Natural killer cell (primary cell): ENCODE results near the gene GNMT. TPM values are rescaled to one million over a fixed set of nuclear protein-coding genes. Genes with fewer than 3 reads are reported as not detected.

Experiments
- ATAC-seq, 3 donors: fragments of 150-1000 bp in 2 of 3; fragments of 200-7000 bp in 1 of 3; cut with Tn5 transposase; 1 replicate in 1 of 3; 2 replicates in 2 of 3; pipeline ENCODE4 v1.10.0; 2021; ENCODE audit warnings: mild to moderate bottlenecking in 2 of 3, moderate library complexity in 2 of 3
- DNase-seq, 2 donors: peaks; one replicate each; pipeline versions ENCODE4 v3.0.0 to v3.0.0-alpha.2; 2013 to 2021; ENCODE audit warnings: mixed read lengths in 1 of 2
- H3K27ac ChIP-seq: one replicate; pipeline ENCODE4 v1.5.1; 2013; ENCODE audit warnings: mild to moderate bottlenecking, low read length
- H3K27me3 ChIP-seq: one replicate; pipeline ENCODE4 v1.6.1; 2013; ENCODE audit warnings: low read length; ENCODE audit not compliant: control insufficient read depth, insufficient read depth
- H3K36me3 ChIP-seq: one replicate; pipeline ENCODE4 v1.6.1; 2013; ENCODE audit warnings: low read length; ENCODE audit not compliant: control insufficient read depth, insufficient read depth
- H3K4me1 ChIP-seq: one replicate; pipeline ENCODE4 v1.6.1; 2013; ENCODE audit warnings: low read length; ENCODE audit not compliant: control insufficient read depth, insufficient read depth
- H3K4me3 ChIP-seq: one replicate; pipeline ENCODE4 v1.5.1; 2013; ENCODE audit warnings: low read length
- H3K9me3 ChIP-seq: one replicate; pipeline ENCODE4 v1.6.1; 2013; ENCODE audit warnings: low read length; ENCODE audit not compliant: control insufficient read depth, insufficient read depth
- H3K27ac Mint-ChIP-seq, 2 donors: one replicate each; pipeline ENCODE4 v1.8.0; 2022; ENCODE audit warnings: mild to moderate bottlenecking in 2 of 2, mixed read lengths in 2 of 2, moderate library complexity in 1 of 2
- H3K27me3 Mint-ChIP-seq, 2 donors: one replicate each; pipeline ENCODE4 v1.8.0; 2022; ENCODE audit warnings: low read depth in 2 of 2, mixed read lengths in 2 of 2
- H3K36me3 Mint-ChIP-seq: one replicate; pipeline ENCODE4 v1.8.0; 2022; ENCODE audit warnings: mixed read lengths
- H3K4me1 Mint-ChIP-seq, 2 donors: one replicate each; pipeline ENCODE4 v1.8.0; 2022; ENCODE audit warnings: mixed read lengths in 2 of 2
- H3K4me3 Mint-ChIP-seq: one replicate; pipeline ENCODE4 v1.8.0; 2022; ENCODE audit warnings: mild to moderate bottlenecking, moderate library complexity, mixed read lengths
- H3K9me3 Mint-ChIP-seq, 2 donors: one replicate each; pipeline ENCODE4 v1.8.0; 2022; ENCODE audit warnings: mixed read lengths in 2 of 2
- CTCF ChIP-seq: fragments of 200-600 bp; IDR thresholded peaks from one replicate; pipeline ENCODE4 v1.8.0; 2022; ENCODE audit warnings: antibody characterized with exemption
- WGBS: methylation state at CpG from one replicate; pipeline ENCODE4 v1.1.7; 2013; ENCODE audit warnings: missing lambda C conversion rate; ENCODE audit not compliant: insufficient coverage; 5-methylcytosine and 5-hydroxymethylcytosine counted together
- intact Hi-C: fragments of 100-400 bp; cut with micrococcal nuclease; formaldehyde crosslinking; loops from one replicate; pipeline ENCODE4 v1.14.2; 2022
- total RNA-seq, 4 donors: library from RNA; stranded (reverse); fragments of 120-200 nt in 1 of 4; gene quantifications; one replicate each; pipeline versions ENCODE4 v1.2.3 to v1.2.4, GENCODE V29; 2013 to 2022

Gene GNMT
- total RNA-seq = 1 to 10 TPM; 2.0 to 2.8 (median 2.6) TPM
- 1.9 TPM for total RNA-seq (2013)

GRCh38 chr6:42960243-42961019 lies at the start of gene GNMT:
Gene GNMT (plus strand): TSS chr6:42960754. CDS start chr6:42960768, 14 bp downstream.
- Mint-ChIP-seq H3K27me3 (peaks cover 0 to 17% of the 10 kb centered on the region in 2 donors), H3K4me3 (peak within 1 kb of the TSS; percentile 87), H3K36me3 (no peaks in the 10 kb centered on the region), H3K9me3 (no peaks in the 10 kb centered on the region), H3K27ac (peak within 1 kb of the TSS in 1 of 2 donors; percentile 59), H3K4me1 (peaks cover 12 to 13% of the 10 kb centered on the region in 2 donors)
- no peak within 1 kb of the TSS for H3K27ac ChIP-seq
- H3K4me3 ChIP-seq = peak within 1 kb of the TSS; percentile 33
- peaks cover 9% of the 10 kb centered on the region for H3K27me3 ChIP-seq
- peak; percentile 67 to 80 (median 77) for ATAC-seq
- 10% methylated on average over 62 of the region's 62 CpGs for WGBS
- no peaks in the 10 kb centered on the region for H3K9me3 ChIP-seq
- intact Hi-C loops = no loop called here
- TF ChIP-seq CTCF = no peak
- H3K4me1 ChIP-seq = peaks cover 15% of the 10 kb centered on the region
- DNase-seq = peak; percentile 21 to 55
- peaks cover 13% of the 10 kb centered on the region for H3K36me3 ChIP-seq

- Mint-ChIP-seq H3K4me3 (no peak overlapping the region), H3K27me3 (peaks cover 0 to 9% of the 10 kb centered on the region in 2 donors), H3K4me1 (no peaks in the 10 kb centered on the region), H3K27ac (no peak overlapping the region), H3K36me3 (no peaks in the 10 kb centered on the region), H3K9me3 (no peaks in the 10 kb centered on the region)
- H3K9me3 ChIP-seq = no peaks in the 10 kb centered on the region
- no peak for TF ChIP-seq CTCF
- no peaks in the 10 kb centered on the region for H3K36me3 ChIP-seq
- DNase-seq (no peak), ATAC-seq (no peak)
- H3K27ac ChIP-seq = no peak overlapping the region
- no peaks in the 10 kb centered on the region for H3K27me3 ChIP-seq
- intact Hi-C loops = no loop called here
- no peaks in the 10 kb centered on the region for H3K4me1 ChIP-seq
- H3K4me3 ChIP-seq = no peak overlapping the region
- 29% methylated on average over 49 of the region's 49 CpGs for WGBS
These were observed 49.2 kb upstream of the GNMT start for GRCh38 chr6:42911171-42912021.

GRCh38 chr6:42914546-42914945 lies 46.0 kb upstream of the GNMT start:
- intact Hi-C loops = no loop called here
- H3K36me3 Mint-ChIP-seq = no peaks in the 10 kb centered on the region
- no peaks in the 10 kb centered on the region for H3K9me3 Mint-ChIP-seq
- no peak for DNase-seq
- H3K4me1 ChIP-seq = no peaks in the 10 kb centered on the region
- no peak for TF ChIP-seq CTCF
- no peak overlapping the region for H3K27ac Mint-ChIP-seq
- no peak overlapping the region for H3K27ac ChIP-seq
- no peak overlapping the region for H3K4me3 Mint-ChIP-seq
- H3K27me3 ChIP-seq = no peaks in the 10 kb centered on the region
- no peaks in the 10 kb centered on the region for H3K4me1 Mint-ChIP-seq
- H3K9me3 ChIP-seq = no peaks in the 10 kb centered on the region
- WGBS = 87% methylated on average over 4 of the region's 4 CpGs
- no peak for ATAC-seq
- no peaks in the 10 kb centered on the region for H3K36me3 ChIP-seq
- peaks cover 0 to 9% of the 10 kb centered on the region in 2 donors for H3K27me3 Mint-ChIP-seq
- no peak overlapping the region for H3K4me3 ChIP-seq
